Tibial nerve (tissue), 4 donors: Measurements from ENCODE around the gene ACAA1.

Experiments used
- CTCF ChIP-seq, 5 experiments: fragments of 200-600 bp in 3 of 5; fragments of 450-650 bp in 2 of 5; sonication (generic) in 3 of 5; IDR thresholded peaks; one replicate each; pipeline ENCODE4 v1.5.1; 2016 to 2019; ENCODE audit warnings: antibody characterized with exemption in 5 of 5, mild to moderate bottlenecking in 3 of 5, moderate library complexity in 2 of 5
- EP300 ChIP-seq, 2 donors: sonication (generic); formaldehyde crosslinking; IDR thresholded peaks; one replicate each; pipeline ENCODE4 v1.6.1; 2017; ENCODE audit warnings: antibody characterized with exemption in 2 of 2, mild to moderate bottlenecking in 1 of 2

- no peak for TF ChIP-seq CTCF (IDR thresholded peaks at IDR 0.05)
- TF ChIP-seq EP300 (IDR thresholded peaks at IDR 0.05): no peak
Observed at GRCh38 chr3:38100498-38100897, 36.4 kb downstream of the ACAA1 start.
